Common myeloid progenitor, CD34-positive (primary cell): ENCODE results near the gene BEGAIN.
A peak's percentile ranks its signal among the peaks of the same experiment; 100 is the strongest.

ENCODE experiments used
- CTCF ChIA-PET: fragments of 350-600 bp; sonication (Branson Sonifier 250); formaldehyde crosslinking; loops from one replicate; lab custom pipeline; 2021; ENCODE audit warnings: antibody characterized with exemption; lab: Charles Lee
- POLR2A ChIA-PET: fragments of 350-600 bp; sonication (Branson Sonifier 250); formaldehyde crosslinking; loops from one replicate; lab custom pipeline; 2021; ENCODE audit warnings: antibody characterized with exemption; lab: Charles Lee
- DNase-seq, 3 donors: peaks; one replicate each; pipeline versions ENCODE4 v3.0.0 to v3.0.0-alpha.2; 2013
- H3K27ac ChIP-seq, 2 experiments: 1 replicate in 1 of 2; 2 replicates in 1 of 2; pipeline ENCODE4 v1.7.0; 2013; ENCODE audit warnings: inconsistent platforms in 2 of 2, low read length in 2 of 2, mild to moderate bottlenecking in 2 of 2, low read depth in 1 of 2, moderate library complexity in 1 of 2; ENCODE audit not compliant: severe bottlenecking in 2 of 2, insufficient read depth in 1 of 2, poor library complexity in 1 of 2
- H3K27me3 ChIP-seq, 5 experiments: replicated peaks in 2 of 5; 1 replicate in 3 of 5; 2 replicates in 2 of 5; pipeline versions ENCODE4 v1.6.1 to v1.7.0; 2013; ENCODE audit warnings: low read length in 4 of 5, mild to moderate bottlenecking in 2 of 5, moderate library complexity in 2 of 5, inconsistent platforms in 1 of 5; ENCODE audit not compliant: insufficient read depth in 5 of 5, control insufficient read depth in 4 of 5
- H3K36me3 ChIP-seq, 4 experiments: 1 replicate in 2 of 4; 2 replicates in 2 of 4; pipeline versions ENCODE4 v1.6.1 to v1.7.0; 2013; ENCODE audit warnings: low read length in 3 of 4, control low read depth in 1 of 4, mild to moderate bottlenecking in 1 of 4; ENCODE audit not compliant: control insufficient read depth in 4 of 4, insufficient read depth in 4 of 4
- H3K4me1 ChIP-seq, 4 experiments: 1 replicate in 3 of 4; 2 replicates in 1 of 4; pipeline versions ENCODE4 v1.6.1 to v1.7.1; 2013; ENCODE audit warnings: low read length in 3 of 4, mild to moderate bottlenecking in 3 of 4, control low read depth in 1 of 4, inconsistent platforms in 1 of 4, moderate library complexity in 1 of 4; ENCODE audit not compliant: control insufficient read depth in 4 of 4, insufficient read depth in 4 of 4; ENCODE audit errors: control extremely low read depth in 1 of 4
- H3K4me3 ChIP-seq, 7 experiments: 1 replicate in 4 of 7; 2 replicates in 3 of 7; pipeline versions ENCODE4 v1.5.1 to v1.7.0; 2013; ENCODE audit warnings: mild to moderate bottlenecking in 7 of 7, low read length in 6 of 7, moderate library complexity in 6 of 7, inconsistent platforms in 2 of 7, low read depth in 2 of 7, control low read depth in 1 of 7; ENCODE audit not compliant: insufficient read depth in 4 of 7, control insufficient read depth in 1 of 7; ENCODE audit errors: extremely low read depth in 1 of 7
- H3K9me3 ChIP-seq, 5 experiments: 1 replicate in 4 of 5; 2 replicates in 1 of 5; pipeline versions ENCODE4 v1.6.1 to v1.7.1; 2013; ENCODE audit warnings: low read length in 4 of 5, mild to moderate bottlenecking in 2 of 5, inconsistent platforms in 1 of 5, low read depth in 1 of 5, moderate library complexity in 1 of 5; ENCODE audit not compliant: control insufficient read depth in 4 of 5, insufficient read depth in 2 of 5; ENCODE audit errors: control extremely low read depth in 1 of 5
- WGBS: methylation state at CpG from one replicate; pipeline ENCODE4 v1.1.5; 2013; ENCODE audit not compliant: insufficient coverage; 5-methylcytosine and 5-hydroxymethylcytosine counted together

The BEGAIN gene

DNA sequence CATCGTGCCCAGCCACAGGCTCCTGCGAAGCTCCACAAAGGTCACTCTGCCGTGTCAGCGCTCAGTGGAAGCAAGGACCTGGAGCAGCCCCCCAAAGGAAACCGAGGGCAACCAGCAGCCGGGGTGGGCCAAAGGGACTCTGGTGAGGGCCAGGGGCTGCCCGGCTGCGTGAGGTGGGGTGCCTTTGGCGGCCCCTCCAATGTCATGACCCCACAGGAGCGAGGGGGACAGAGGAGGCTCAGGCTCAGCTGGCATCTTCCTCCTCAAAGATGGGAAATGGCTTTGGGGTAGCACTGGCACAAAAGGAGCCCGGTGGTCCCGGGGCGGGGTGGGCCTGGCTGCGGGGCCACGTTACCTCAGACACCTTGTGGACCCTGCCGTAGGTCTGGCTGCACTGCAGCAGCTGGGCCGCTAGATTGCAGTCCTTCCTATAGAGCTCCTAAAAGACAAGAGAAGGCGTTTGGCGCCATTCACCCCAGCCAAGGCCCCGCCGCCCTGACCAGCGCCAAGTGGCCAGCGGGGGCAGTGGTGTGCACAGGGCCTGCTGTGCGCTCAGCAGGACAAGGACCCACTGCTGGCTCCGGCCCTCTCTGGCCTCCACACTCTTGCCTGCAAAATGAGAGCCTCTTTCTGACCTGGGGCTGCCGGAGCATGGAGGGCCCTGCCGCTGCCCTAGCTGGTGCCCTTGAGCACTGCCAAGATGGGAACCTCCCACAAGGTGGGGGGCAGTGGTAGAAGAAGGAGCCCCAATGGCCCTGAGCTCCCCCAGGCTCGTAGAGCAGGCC, 46.9 kb downstream of the BEGAIN start:
- no peak overlapping the region for H3K4me3 ChIP-seq
- H3K27me3 ChIP-seq = peaks cover 0 to 2% (median 0%) of the 10 kb centered on the region in 5 experiments
- ChIA-PET CTCF (interaction anchor here (1.0 kb wide), 1 partner anchor 104 kb away, joined by 3 read pairs; no protein-coding TSS in a partner anchor), POLR2A (interaction anchor here (0.6 kb wide), 1 partner anchor 428 kb away, joined by 3 read pairs; no protein-coding TSS in a partner anchor)
- 96% methylated on average over 28 of the region's 28 CpGs for WGBS
- H3K36me3 ChIP-seq = no peaks in the 10 kb centered on the region
- DNase-seq = peak in 2 of 3 donors; percentile 22 to 28
- H3K9me3 ChIP-seq = no peaks in the 10 kb centered on the region
- H3K4me1 ChIP-seq = peaks cover 0 to 5% (median 0%) of the 10 kb centered on the region in 4 experiments
- H3K27ac ChIP-seq = no peak overlapping the region

DNA sequence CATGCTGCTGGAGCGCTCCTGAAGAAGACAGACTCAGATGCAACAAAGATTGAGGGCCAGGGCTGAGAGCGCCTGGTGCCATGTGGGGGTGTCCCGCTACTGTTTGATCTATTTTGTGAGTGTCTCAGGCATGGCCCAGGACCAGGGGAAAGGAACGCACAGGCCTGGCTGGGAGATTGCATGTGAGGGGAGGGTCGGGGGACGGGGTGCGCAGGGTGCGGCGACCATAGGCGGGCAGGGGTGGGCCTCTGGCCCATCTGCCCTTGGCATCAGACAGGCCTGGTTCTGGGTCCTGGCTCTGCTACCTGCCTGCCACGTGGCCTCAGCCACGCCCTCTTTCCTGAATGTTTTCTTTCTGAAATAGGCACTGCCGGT, 47.5 kb downstream of the BEGAIN start:
- no peak for DNase-seq
- WGBS = 95% methylated on average over 12 of the region's 13 CpGs
- no peaks in the 10 kb centered on the region for H3K9me3 ChIP-seq
- peaks cover 0 to 10% (median 4%) of the 10 kb centered on the region in 4 experiments for H3K4me1 ChIP-seq
- POLR2A ChIA-PET = interaction anchor here (0.6 kb wide), 1 partner anchor 428 kb away, joined by 3 read pairs; no protein-coding TSS in a partner anchor
- CTCF ChIA-PET = interaction anchor here (1.0 kb wide), 1 partner anchor 105 kb away, joined by 3 read pairs; no protein-coding TSS in a partner anchor
- H3K27ac ChIP-seq = no peak overlapping the region
- no peaks in the 10 kb centered on the region for H3K36me3 ChIP-seq
- H3K4me3 ChIP-seq = no peak overlapping the region
- H3K27me3 ChIP-seq = peaks cover 0 to 2% (median 0%) of the 10 kb centered on the region in 5 experiments

DNA sequence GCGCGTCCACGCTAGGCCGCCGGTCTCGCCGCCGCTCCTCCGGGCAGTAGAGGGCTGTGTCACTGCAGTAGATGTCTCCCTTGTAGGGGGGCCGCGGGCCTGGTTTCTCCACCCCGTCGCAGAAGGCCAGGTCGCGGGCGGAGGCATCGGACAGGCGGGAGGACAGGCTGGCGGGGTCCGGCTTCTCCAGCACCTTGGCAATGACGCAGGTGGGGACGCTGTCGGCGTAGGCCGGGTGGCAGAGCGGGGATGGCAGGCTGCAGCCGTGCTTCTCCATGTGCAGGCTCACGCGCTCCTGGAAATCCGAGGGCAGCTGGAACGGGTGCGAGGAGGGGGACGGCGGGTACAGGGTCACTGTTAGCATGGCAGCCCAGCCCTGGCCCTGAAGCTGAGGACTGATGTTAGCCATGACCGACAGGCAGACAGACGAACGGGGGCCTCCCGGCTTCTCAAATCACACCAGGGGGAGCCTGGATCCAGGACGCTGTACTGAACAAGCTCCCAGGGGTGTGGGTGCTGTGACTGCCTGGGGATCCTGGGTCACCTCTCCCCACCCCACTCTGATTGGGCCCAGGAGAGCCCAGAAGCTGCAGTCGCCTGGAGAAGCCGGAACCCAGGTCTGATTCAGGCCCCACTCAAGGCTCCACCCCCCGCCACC, 48.1 kb downstream of the BEGAIN start:
- 98% methylated on average over 31 of the region's 42 CpGs for WGBS
- no peak overlapping the region for H3K27ac ChIP-seq
- DNase-seq = no peak
- H3K4me3 ChIP-seq = no peak overlapping the region
- peaks cover 0 to 2% (median 0%) of the 10 kb centered on the region in 5 experiments for H3K27me3 ChIP-seq
- H3K9me3 ChIP-seq = no peaks in the 10 kb centered on the region
- peaks cover 0 to 17% (median 10%) of the 10 kb centered on the region in 4 experiments for H3K4me1 ChIP-seq
- no peaks in the 10 kb centered on the region for H3K36me3 ChIP-seq
- ChIA-PET POLR2A (no interaction called here), CTCF (interaction anchor here (1.3 kb wide), 1 partner anchor 106 kb away, joined by 4 read pairs; no protein-coding TSS in a partner anchor)

DNA sequence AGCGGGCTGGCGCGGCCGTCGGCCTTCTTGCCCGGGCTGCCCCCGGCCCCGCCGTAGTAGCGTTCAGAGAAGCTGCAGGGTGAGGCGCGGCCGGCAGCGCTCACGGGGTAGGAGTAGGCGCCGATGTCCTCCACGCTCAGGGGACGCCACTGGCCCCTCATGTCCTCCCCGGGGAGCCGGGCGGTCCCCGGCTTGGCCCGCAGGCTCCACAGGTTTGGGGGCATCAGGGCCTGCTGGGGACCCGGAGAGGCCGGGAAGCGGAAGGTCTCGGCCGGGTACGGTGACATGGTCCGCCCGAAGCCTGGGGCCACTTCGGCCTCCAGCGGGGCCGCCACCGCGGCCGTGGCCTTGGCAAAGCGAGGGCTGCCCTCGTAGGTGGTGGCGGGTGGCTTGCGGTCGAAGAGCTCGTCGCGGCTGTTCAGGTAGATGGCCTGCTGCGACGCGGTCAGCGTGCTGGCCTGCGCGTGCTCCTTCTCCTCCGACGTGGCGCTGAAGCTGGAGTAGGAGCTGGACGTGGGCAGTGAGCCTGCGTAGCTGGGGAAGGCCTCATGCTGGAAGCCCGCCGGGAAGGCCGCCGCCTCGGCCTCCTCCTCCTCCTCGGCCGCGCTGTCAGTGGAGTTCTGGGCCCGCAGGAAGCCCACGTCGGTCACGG, 48.7 kb downstream of the BEGAIN start:
- Histone ChIP-seq H3K9me3 (no peaks in the 10 kb centered on the region), H3K4me3 (no peak overlapping the region), H3K4me1 (peaks cover under 1 to 23% (median 17%) of the 10 kb centered on the region in 4 experiments), H3K27ac (no peak overlapping the region), H3K27me3 (no peaks in the 10 kb centered on the region), H3K36me3 (no peaks in the 10 kb centered on the region)
- POLR2A ChIA-PET = no interaction called here
- WGBS = 97% methylated on average over 58 of the region's 69 CpGs
- CTCF ChIA-PET = interaction anchor here (1.3 kb wide), 1 partner anchor 107 kb away, joined by 4 read pairs; no protein-coding TSS in a partner anchor
- DNase-seq = no peak

DNA sequence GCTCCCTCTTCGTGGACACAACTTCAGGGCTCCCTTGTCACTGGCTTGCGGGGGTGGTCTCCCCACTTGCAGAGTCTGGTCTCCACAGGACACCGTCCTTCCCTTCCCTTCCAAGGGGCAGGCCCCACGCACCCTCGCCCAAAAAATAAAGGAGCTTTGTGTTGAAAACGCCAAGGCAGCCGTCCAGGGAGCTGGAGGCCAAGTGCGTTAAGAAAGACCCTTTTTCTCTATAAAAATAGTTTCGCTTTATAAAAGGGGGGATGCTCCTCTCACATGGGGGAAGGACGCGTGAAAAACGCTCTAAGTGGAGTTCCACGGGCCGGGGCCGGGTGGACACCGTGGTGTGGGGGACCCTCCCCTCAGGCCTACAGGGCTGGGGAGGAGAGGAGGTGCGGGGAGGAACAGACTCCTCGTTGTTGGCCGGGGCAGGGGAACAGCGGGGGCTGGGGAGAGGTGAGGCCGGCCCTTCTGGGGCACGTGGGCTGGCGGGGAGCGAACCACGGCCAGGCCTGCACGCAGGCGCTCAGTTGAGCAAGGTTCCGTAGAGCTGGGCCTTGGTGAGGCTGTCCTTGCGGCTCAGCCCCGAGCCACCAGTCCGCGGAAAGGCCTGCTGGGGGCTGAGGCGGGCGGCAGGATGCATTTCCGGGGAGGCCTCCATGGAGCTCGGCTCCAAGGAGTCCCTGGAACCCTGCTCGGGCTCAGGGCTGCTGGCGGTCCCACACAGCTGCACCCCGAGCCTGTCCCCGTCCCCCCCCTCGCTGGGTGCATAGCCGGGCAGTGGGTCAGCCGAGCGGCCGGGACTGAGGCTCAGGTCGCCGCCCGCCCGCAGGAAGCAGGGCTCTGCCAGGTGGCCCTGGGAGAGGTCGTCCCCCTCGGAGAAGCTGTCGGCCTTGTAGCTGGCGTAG, 49.5 kb downstream of the BEGAIN start:
- no peaks in the 10 kb centered on the region for H3K27me3 ChIP-seq

DNA sequence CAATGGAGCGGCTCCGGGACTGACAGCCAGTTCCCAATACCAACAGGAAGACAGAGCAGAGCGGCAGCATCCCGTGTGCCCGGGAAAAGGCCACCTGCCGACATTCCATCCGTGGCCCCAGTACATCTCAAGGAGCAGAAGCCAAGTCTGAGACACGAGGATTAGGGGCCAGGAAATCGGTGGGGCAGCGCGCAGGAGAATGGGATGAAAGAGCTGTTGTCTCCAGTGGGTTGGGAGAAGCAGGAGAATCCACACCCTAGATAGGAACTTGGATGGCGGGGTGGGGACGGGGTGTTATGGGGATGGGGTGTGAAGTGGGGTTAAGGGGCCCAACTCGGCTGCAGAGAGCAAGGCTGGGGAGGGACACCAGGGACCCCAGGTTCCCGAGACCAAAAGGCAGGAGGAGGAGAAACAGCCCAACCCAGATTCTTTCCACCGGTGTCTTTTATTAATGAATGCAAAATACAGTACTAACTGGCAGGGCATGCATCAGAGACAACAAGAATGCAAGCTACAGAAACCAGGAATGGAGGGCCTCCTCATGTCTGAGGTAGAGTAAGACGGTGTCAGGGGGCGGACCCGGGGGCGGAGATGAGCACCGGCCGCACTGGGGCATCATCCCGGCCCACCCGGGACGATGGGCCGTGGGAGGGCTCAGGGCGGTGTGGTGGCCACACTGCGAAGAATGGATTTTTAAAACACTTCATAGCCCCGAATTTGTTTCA, 50.3 kb downstream of the BEGAIN start:
- ChIA-PET POLR2A (no interaction called here), CTCF (interaction anchor here (0.6 to 1.2 kb wide), 2 partner anchors 9 to 179 kb away, joined by 3 read pairs; no protein-coding TSS in a partner anchor)
- DNase-seq = no peak
- Histone ChIP-seq H3K4me1 (peaks cover 3 to 39% (median 32%) of the 10 kb centered on the region in 4 experiments), H3K27ac (no peak overlapping the region), H3K9me3 (no peaks in the 10 kb centered on the region), H3K27me3 (no peaks in the 10 kb centered on the region), H3K4me3 (no peak overlapping the region), H3K36me3 (no peaks in the 10 kb centered on the region)
- WGBS = 100% methylated on average over 21 of the region's 29 CpGs

More for the DNA sequence above, 49.5 kb downstream of the BEGAIN start:
- Histone ChIP-seq H3K27ac (no peak overlapping the region), H3K4me3 (no peak overlapping the region), H3K4me1 (peaks cover 3 to 31% (median 24%) of the 10 kb centered on the region in 4 experiments), H3K36me3 (no peaks in the 10 kb centered on the region), H3K9me3 (no peaks in the 10 kb centered on the region)
- WGBS = 96% methylated on average over 48 of the region's 53 CpGs
- ChIA-PET CTCF (interaction anchor here (0.6 to 1.3 kb wide), 3 partner anchors 8 to 180 kb away, joined by 3 to 4 read pairs (median 3); no protein-coding TSS in a partner anchor), POLR2A (no interaction called here)
- no peak for DNase-seq
